CD4-positive, CD25-positive, alpha-beta regulatory T cell (primary cell): ENCODE results near the gene RAB3GAP2. TPM values are rescaled to one million over a fixed set of nuclear protein-coding genes. Genes with fewer than 3 reads are reported as not detected.
"Not testable (repeated sequence)": the region's sequence is repeated elsewhere in the genome, so short reads cannot be mapped to it uniquely, and the experiment has no call there.

ENCODE experiments used
- ATAC-seq, 2 donors: fragments of 150-1000 bp; cut with Tn5 transposase; one replicate each; pipeline ENCODE4 v1.10.0; 2021; ENCODE audit warnings: low read depth in 2 of 2, moderate number of reproducible peaks in 2 of 2, moderate library complexity in 1 of 2
- DNase-seq, 3 donors: peaks; one replicate each; pipeline versions ENCODE4 v3.0.0 to v3.0.0-alpha.2; 2012 to 2022; ENCODE audit warnings: mixed read lengths in 1 of 3
- H3K27ac ChIP-seq: one replicate; pipeline ENCODE4 v1.7.0; 2013; ENCODE audit warnings: mild to moderate bottlenecking, low read length; ENCODE audit not compliant: insufficient read depth, poor library complexity, severe bottlenecking
- H3K27me3 ChIP-seq: one replicate; pipeline ENCODE4 v1.7.0; 2013; ENCODE audit warnings: low read length; ENCODE audit not compliant: control insufficient read depth, insufficient read depth
- H3K36me3 ChIP-seq: one replicate; pipeline ENCODE4 v1.7.0; 2013; ENCODE audit warnings: mild to moderate bottlenecking, low read length, moderate library complexity; ENCODE audit not compliant: control insufficient read depth, insufficient read depth
- H3K4me1 ChIP-seq: 2 replicates; pipeline ENCODE4 v1.7.0; 2013; ENCODE audit warnings: mild to moderate bottlenecking, low read length; ENCODE audit not compliant: insufficient read depth, control insufficient read depth, poor library complexity, severe bottlenecking
- H3K4me3 ChIP-seq: one replicate; pipeline ENCODE4 v1.7.0; 2013; ENCODE audit warnings: low read depth, mild to moderate bottlenecking, low read length, moderate library complexity
- H3K9me3 ChIP-seq, 2 experiments: 1 replicate in 1 of 2; 2 replicates in 1 of 2; pipeline ENCODE4 v1.7.0; 2013; ENCODE audit warnings: low read length in 2 of 2, mild to moderate bottlenecking in 1 of 2, moderate library complexity in 1 of 2; ENCODE audit not compliant: control insufficient read depth in 2 of 2
- H3K27ac Mint-ChIP-seq, 3 donors: one replicate each; pipeline ENCODE4 v1.8.0; 2020 to 2022; ENCODE audit warnings: mild to moderate bottlenecking in 3 of 3, mixed read lengths in 3 of 3, moderate library complexity in 2 of 3
- H3K27me3 Mint-ChIP-seq: one replicate; pipeline ENCODE4 v1.8.0; 2022; ENCODE audit warnings: mild to moderate bottlenecking, mixed read lengths
- H3K36me3 Mint-ChIP-seq: one replicate; pipeline ENCODE4 v1.8.0; 2020; ENCODE audit warnings: mixed read lengths
- H3K4me1 Mint-ChIP-seq, 4 donors: one replicate each; pipeline ENCODE4 v1.8.0; 2020 to 2022; ENCODE audit warnings: mixed read lengths in 4 of 4, mild to moderate bottlenecking in 1 of 4
- H3K4me3 Mint-ChIP-seq, 4 donors: one replicate each; pipeline ENCODE4 v1.8.0; 2020 to 2022; ENCODE audit warnings: mild to moderate bottlenecking in 4 of 4, mixed read lengths in 4 of 4, moderate library complexity in 3 of 4
- H3K9me3 Mint-ChIP-seq, 7 donors: one replicate each; pipeline ENCODE4 v1.8.0; 2020 to 2022; ENCODE audit warnings: mixed read lengths in 7 of 7, mild to moderate bottlenecking in 3 of 7, moderate library complexity in 2 of 7
- polyA plus RNA-seq, 4 donors: library from polyadenylated mRNA; unstranded; fragments of 300-500 nt; fragmentation: Illumina TruSeq; gene quantifications; one replicate each; pipeline ENCODE4 v1.2.3, GENCODE V29; 2021
- total RNA-seq: library from RNA; stranded (reverse); gene quantifications from one replicate; pipeline ENCODE4 v1.2.3, GENCODE V29; 2022

The RAB3GAP2 gene
- total and polyA plus RNA-seq, 5 donors from 2014 or later: 13.7 to 48.0 (median 22.0) TPM

GRCh38 chr1:220248715-220249265 lies 23.5 kb downstream of the RAB3GAP2 start:
- H3K27me3 ChIP-seq, DNase-seq, H3K27ac ChIP-seq, H3K27ac Mint-ChIP-seq, H3K4me1 ChIP-seq, H3K4me3 Mint-ChIP-seq, H3K4me3 ChIP-seq, ATAC-seq, H3K27me3 Mint-ChIP-seq: not testable (repeated sequence)
- Histone ChIP-seq H3K36me3 (peaks cover 15% of the 10 kb centered on the region), H3K9me3 (peaks cover 29 to 37% of the 10 kb centered on the region in 2 experiments)
- peaks cover 6 to 17% (median 14%) of the 10 kb centered on the region in 4 donors for H3K4me1 Mint-ChIP-seq
- H3K9me3 Mint-ChIP-seq: peaks cover 4 to 52% (median 17%) of the 10 kb centered on the region in 7 donors
- H3K36me3 Mint-ChIP-seq: peaks cover 66% of the 10 kb centered on the region

GRCh38 chr1:220245900-220246299 lies 26.4 kb downstream of the RAB3GAP2 start:
- not testable (repeated sequence) for ATAC-seq, H3K27me3 ChIP-seq, DNase-seq, H3K27me3 Mint-ChIP-seq, H3K4me1 ChIP-seq, H3K36me3 ChIP-seq, H3K4me3 ChIP-seq, H3K27ac ChIP-seq
- peaks cover 17 to 35% (median 32%) of the 10 kb centered on the region in 4 donors for H3K4me1 Mint-ChIP-seq
- peak overlapping the region in 1 of 4 donors; percentile 11 for H3K4me3 Mint-ChIP-seq
- peaks cover 47% of the 10 kb centered on the region for H3K36me3 Mint-ChIP-seq
- H3K9me3 Mint-ChIP-seq: peaks cover 4 to 43% (median 14%) of the 10 kb centered on the region in 7 donors
- H3K9me3 ChIP-seq: peaks cover 26 to 38% of the 10 kb centered on the region in 2 experiments
- peak overlapping the region in 1 of 3 donors; percentile 18 for H3K27ac Mint-ChIP-seq

- no peak overlapping the region for H3K4me3 ChIP-seq
- peak overlapping the region in 2 of 4 donors; percentile 6 to 33 for H3K4me3 Mint-ChIP-seq
- H3K4me1 ChIP-seq: peaks cover 4% of the 10 kb centered on the region
- H3K27ac ChIP-seq: no peak overlapping the region
- H3K4me1 Mint-ChIP-seq: peaks cover 23 to 47% (median 38%) of the 10 kb centered on the region in 4 donors
- no peak for DNase-seq
- H3K27ac Mint-ChIP-seq: peak overlapping the region in 2 of 3 donors; percentile 8 to 82
- H3K36me3 Mint-ChIP-seq: peaks cover 35% of the 10 kb centered on the region
- no peaks in the 10 kb centered on the region for H3K27me3 Mint-ChIP-seq
- no peaks in the 10 kb centered on the region for H3K27me3 ChIP-seq
- ATAC-seq: no peak
- H3K36me3 ChIP-seq: no peaks in the 10 kb centered on the region
- peaks cover 4 to 25% (median 8%) of the 10 kb centered on the region in 7 donors for H3K9me3 Mint-ChIP-seq
- H3K9me3 ChIP-seq: peaks cover 7 to 18% of the 10 kb centered on the region in 2 experiments
Measured at GRCh38 chr1:220243947-220244346, 28.3 kb downstream of the RAB3GAP2 start.

GRCh38 chr1:220241072-220241663 lies 31.1 kb downstream of the RAB3GAP2 start:
- H3K4me3 ChIP-seq: peak overlapping the region; percentile 15
- no peaks in the 10 kb centered on the region for H3K36me3 ChIP-seq
- H3K27me3 ChIP-seq: no peaks in the 10 kb centered on the region
- peaks cover 0 to 4% of the 10 kb centered on the region in 2 experiments for H3K9me3 ChIP-seq
- H3K27ac ChIP-seq: no peak overlapping the region
- Mint-ChIP-seq H3K27ac (peak overlapping the region in 1 of 3 donors; percentile 38), H3K27me3 (no peaks in the 10 kb centered on the region), H3K36me3 (peaks cover 22% of the 10 kb centered on the region), H3K4me3 (peak overlapping the region in 1 of 4 donors; percentile 24), H3K4me1 (peaks cover 23 to 50% (median 40%) of the 10 kb centered on the region in 4 donors), H3K9me3 (peaks cover 0 to 9% (median 3%) of the 10 kb centered on the region in 7 donors)
- DNase-seq (no peak), ATAC-seq (no peak)
- peaks cover 4% of the 10 kb centered on the region for H3K4me1 ChIP-seq

GRCh38 chr1:220239966-220240365 lies 32.3 kb downstream of the RAB3GAP2 start:
- peaks cover 4% of the 10 kb centered on the region for H3K4me1 ChIP-seq
- no peak overlapping the region for H3K4me3 ChIP-seq
- no peak overlapping the region for H3K27ac Mint-ChIP-seq
- no peaks in the 10 kb centered on the region for H3K27me3 ChIP-seq
- ATAC-seq: no peak
- H3K9me3 ChIP-seq: peaks cover 0 to 4% of the 10 kb centered on the region in 2 experiments
- no peak overlapping the region for H3K27ac ChIP-seq
- peaks cover 23 to 48% (median 43%) of the 10 kb centered on the region in 4 donors for H3K4me1 Mint-ChIP-seq
- peaks cover 0 to 4% (median 0%) of the 10 kb centered on the region in 7 donors for H3K9me3 Mint-ChIP-seq
- H3K36me3 Mint-ChIP-seq: peaks cover 17% of the 10 kb centered on the region
- DNase-seq: no peak
- H3K27me3 Mint-ChIP-seq: no peaks in the 10 kb centered on the region
- H3K4me3 Mint-ChIP-seq: no peak overlapping the region
- no peaks in the 10 kb centered on the region for H3K36me3 ChIP-seq

GRCh38 chr1:220239213-220239612 lies 33.0 kb downstream of the RAB3GAP2 start:
- peaks cover 0 to 2% (median 0%) of the 10 kb centered on the region in 7 donors for H3K9me3 Mint-ChIP-seq
- Histone ChIP-seq H3K27ac (no peak overlapping the region), H3K4me3 (no peak overlapping the region), H3K27me3 (no peaks in the 10 kb centered on the region), H3K36me3 (no peaks in the 10 kb centered on the region), H3K4me1 (peaks cover 4% of the 10 kb centered on the region), H3K9me3 (peaks cover 0 to 4% of the 10 kb centered on the region in 2 experiments)
- ATAC-seq (no peak), DNase-seq (no peak)
- H3K27ac Mint-ChIP-seq: no peak overlapping the region
- no peaks in the 10 kb centered on the region for H3K27me3 Mint-ChIP-seq
- H3K4me1 Mint-ChIP-seq: peaks cover 28 to 42% (median 39%) of the 10 kb centered on the region in 4 donors
- H3K4me3 Mint-ChIP-seq: no peak overlapping the region
- H3K36me3 Mint-ChIP-seq: peaks cover 10% of the 10 kb centered on the region

GRCh38 chr1:220236278-220236677 lies 36.0 kb downstream of the RAB3GAP2 start:
- H3K4me1 ChIP-seq, H3K4me3 ChIP-seq, H3K27me3 Mint-ChIP-seq, H3K9me3 ChIP-seq, H3K9me3 Mint-ChIP-seq, H3K4me3 Mint-ChIP-seq, H3K27ac Mint-ChIP-seq, H3K27ac ChIP-seq, H3K27me3 ChIP-seq, ATAC-seq, DNase-seq: not testable (repeated sequence)
- Mint-ChIP-seq H3K36me3 (peaks cover 15% of the 10 kb centered on the region), H3K4me1 (peaks cover 18 to 25% (median 22%) of the 10 kb centered on the region in 4 donors)
- H3K36me3 ChIP-seq: peaks cover 14% of the 10 kb centered on the region
